NOMO-1 (cell line): Measurements from ENCODE around the gene ARMC8.

Experiments
- DNase-seq, 2 experiments: peaks; one replicate each; lab custom pipeline; 2025; ENCODE audit not compliant: unreplicated experiment in 2 of 2; lab: John Stamatoyannopoulos, UW

ARMC8 gene

DNA sequence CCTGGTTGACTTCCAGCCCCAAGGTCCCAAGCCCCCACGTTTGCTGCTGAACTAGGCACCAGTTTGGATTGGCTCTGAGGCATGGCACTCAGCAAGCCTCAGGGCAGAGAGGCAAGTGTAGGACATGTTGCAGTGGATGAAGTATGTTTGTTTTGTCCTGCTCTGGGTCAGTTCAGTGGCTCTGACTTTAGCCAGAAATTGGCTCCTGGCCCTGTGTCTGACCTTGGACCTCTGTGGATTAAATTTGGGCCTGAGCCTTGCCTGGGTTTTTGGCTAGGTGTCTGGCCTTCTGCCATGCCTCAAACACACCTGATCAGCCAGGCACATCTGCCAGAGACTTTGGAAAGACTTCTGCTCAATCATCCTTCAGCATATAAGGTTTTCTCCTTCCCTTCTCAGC, 157.7 kb downstream of the ARMC8 start:
- no peak for DNase-seq
